ENCODE results near the gene BPIFB6.

The BPIFB6 gene

DNA sequence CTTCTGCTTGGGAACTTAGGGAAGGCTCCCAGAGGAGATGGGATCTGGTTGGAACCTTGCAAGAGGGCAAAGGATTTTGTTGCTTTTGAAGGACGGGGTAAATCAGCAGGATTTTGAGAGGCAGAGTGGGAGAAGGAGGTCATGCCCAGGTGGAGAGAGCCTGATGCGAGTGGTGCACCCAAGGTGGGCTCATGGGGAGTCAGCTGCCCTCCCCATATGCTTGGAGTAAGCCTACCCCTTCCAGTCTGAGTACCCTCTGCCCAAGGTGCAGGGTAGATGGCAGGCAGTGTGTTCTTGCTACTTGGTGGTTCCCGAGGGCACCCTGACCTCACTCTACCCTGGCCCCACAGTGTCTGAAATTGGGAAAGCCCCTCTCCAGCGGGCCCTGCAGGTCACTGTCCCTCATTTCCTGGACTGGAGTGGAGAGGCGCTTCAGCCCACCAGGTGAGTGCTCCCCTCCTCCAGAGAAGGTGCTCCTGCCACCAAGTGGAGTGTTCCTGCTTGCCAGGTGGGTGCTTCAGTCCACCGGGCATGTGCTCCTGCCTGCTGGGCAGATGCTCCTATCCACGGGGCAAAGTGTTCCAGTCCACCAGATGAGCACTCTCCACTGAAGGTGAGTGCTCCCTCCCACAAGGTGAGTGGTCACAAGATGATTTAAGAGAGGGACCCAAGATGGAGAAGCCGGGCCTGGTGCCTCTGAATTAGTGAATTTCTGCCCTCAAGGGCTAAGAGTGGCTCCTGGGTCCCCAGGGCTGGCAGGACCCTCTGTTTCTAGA is 20.6 kb upstream of the BPIFB6 start:
- TF ChIP-seq, protein P1, sequence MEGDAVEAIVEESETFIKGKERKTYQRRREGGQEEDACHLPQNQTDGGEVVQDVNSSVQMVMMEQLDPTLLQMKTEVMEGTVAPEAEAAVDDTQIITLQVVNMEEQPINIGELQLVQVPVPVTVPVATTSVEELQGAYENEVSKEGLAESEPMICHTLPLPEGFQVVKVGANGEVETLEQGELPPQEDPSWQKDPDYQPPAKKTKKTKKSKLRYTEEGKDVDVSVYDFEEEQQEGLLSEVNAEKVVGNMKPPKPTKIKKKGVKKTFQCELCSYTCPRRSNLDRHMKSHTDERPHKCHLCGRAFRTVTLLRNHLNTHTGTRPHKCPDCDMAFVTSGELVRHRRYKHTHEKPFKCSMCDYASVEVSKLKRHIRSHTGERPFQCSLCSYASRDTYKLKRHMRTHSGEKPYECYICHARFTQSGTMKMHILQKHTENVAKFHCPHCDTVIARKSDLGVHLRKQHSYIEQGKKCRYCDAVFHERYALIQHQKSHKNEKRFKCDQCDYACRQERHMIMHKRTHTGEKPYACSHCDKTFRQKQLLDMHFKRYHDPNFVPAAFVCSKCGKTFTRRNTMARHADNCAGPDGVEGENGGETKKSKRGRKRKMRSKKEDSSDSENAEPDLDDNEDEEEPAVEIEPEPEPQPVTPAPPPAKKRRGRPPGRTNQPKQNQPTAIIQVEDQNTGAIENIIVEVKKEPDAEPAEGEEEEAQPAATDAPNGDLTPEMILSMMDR (conservative IDR thresholded peaks at IDR 0.05; ENCODE audit: low read depth), result no peak
- POLR2A ChIA-PET (ENCODE audit: low non-redundant PET), result no interaction called here
- no peak for DNase-seq (ENCODE audit: low spot score)
- H3K27ac ChIP-seq, result no peak overlapping the region
- CTCF ChIA-PET, result interaction anchor here (0.7 kb wide), 1 partner anchor 44 kb away, joined by 4 read pairs; no protein-coding TSS in a partner anchor

DNA sequence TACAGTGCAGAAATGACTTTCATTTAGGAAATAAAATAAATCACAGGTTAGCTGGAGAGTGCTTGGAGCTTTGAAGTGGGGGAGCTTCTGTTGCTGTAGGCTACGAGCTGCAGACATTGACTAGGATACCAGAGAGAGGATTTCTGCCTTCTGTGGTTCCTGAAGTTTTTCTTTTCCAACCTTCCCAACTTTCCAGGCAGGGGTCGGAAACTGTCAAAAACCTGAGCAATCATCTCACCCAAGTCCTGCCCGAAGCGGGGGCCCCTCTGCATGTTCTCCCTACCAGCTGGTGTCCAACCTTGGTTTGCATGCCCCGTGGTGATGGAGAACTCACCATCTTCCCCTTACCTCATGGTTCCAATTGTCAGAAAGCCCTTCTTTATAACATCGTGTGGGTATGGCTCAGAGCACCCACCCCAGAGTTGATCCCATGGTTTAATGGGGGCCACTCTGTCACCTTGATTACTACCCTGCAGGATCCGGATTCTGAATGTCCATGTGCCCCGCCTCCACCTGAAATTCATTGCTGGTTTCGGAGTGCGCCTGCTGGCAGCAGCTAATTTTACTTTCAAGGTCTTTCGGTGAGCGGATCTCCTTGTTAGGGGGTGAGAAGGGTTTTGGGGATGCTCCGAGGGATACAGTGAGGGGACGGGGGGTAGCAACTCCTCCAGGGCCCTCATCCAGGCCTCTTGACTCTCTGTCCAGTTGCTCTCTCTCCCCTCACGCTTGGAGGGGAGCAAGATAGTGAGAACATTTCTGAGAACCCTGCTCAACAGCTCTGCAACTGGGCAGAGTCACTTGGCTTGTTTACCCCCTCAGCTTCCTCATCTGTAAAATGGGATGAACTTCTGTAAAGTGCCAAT is 18.9 kb upstream of the BPIFB6 start:
- H3K27ac ChIP-seq, result no peak overlapping the region
- no peak for DNase-seq (ENCODE audit: low spot score)
- CTCF ChIA-PET, result no interaction called here
- POLR2A ChIA-PET (ENCODE audit: low non-redundant PET), result no interaction called here
- TF ChIP-seq, protein P1 (conservative IDR thresholded peaks at IDR 0.05; ENCODE audit: low read depth), result no peak

DNA sequence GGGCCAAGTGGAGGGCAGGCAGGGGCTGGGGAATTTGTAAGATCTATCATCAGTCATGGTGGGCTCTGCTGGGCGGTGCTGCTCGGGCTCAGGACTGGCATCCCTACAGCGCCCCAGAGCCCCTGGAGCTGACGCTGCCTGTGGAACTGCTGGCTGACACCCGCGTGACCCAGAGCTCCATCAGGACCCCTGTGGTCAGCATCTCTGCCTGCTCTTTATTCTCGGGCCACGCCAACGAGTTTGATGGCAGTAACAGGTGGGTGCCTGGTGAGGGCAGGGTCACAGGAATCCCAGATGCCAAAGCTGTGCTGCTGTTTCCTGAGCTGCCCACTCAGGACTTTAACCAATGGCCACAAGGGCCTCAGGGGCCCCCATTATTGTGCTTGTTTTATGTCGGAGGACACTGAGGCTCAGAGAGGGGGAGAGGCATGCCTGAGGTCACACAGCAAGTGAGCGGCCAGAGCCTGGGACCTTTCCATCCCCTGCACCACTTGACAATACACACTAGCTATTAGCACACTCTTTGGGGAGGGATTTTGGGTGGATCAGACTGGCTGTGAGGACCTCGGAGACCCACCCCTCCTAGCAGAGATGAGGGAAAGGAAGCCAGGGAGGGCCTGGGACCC is 17.6 kb upstream of the BPIFB6 start:
- TF ChIP-seq, protein P1 (conservative IDR thresholded peaks at IDR 0.05; ENCODE audit: low read depth), result no peak
- DNase-seq (ENCODE audit: low spot score), result no peak
- ChIA-PET POLR2A (ENCODE audit: low non-redundant PET) (no interaction called here), CTCF (interaction anchor here (0.7 kb wide), 1 partner anchor 447 kb away, joined by 5 read pairs; no protein-coding TSS in a partner anchor)
- H3K27ac ChIP-seq, result no peak overlapping the region

DNA sequence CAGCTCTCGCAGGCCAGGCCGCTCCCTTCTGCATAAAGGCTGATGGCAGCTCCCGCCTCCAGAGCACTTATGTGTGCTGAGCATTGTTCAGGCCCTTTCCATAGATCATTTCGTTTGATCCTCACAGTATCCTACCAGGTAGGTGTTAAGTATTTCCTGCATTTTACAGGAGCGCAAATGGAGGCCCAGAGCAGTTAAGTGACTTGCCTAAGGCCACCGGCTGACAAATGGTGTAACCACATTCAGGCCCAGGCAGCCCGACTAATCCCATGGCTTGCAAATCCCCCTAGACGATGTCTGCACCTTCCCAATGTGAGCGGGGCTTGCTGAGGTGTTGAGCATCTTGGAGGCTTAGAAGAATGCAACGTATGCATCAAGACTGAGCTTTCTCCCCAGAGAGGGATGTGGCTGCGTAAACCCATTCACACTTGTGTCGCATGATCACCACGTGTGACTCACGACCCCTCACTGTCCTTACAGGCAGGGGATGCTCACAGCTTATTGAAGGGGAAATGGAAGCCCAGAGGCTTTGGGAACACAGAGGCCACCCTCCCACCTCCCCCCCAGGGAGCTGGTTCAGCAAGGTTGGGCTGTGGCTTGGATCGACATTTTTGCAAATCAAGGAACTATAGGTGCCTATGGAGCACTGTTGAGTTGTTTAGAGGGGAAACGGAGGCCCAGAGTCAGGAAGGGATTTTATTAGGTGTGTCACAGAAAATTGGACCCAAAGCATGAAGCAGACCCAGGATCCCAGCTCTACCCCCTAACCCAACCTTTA is 16.9 kb upstream of the BPIFB6 start:
- DNase-seq (ENCODE audit: low spot score), result no peak
- H3K27ac ChIP-seq, result no peak overlapping the region
- ChIA-PET POLR2A (ENCODE audit: low non-redundant PET) (no interaction called here), CTCF (interaction anchor here (0.6 to 1.2 kb wide), 3 partner anchors 13 to 821 kb away, joined by 3 to 4 read pairs (median 4); no protein-coding TSS in a partner anchor)
- TF ChIP-seq, protein P1 (conservative IDR thresholded peaks at IDR 0.05; ENCODE audit: low read depth), result no peak

DNA sequence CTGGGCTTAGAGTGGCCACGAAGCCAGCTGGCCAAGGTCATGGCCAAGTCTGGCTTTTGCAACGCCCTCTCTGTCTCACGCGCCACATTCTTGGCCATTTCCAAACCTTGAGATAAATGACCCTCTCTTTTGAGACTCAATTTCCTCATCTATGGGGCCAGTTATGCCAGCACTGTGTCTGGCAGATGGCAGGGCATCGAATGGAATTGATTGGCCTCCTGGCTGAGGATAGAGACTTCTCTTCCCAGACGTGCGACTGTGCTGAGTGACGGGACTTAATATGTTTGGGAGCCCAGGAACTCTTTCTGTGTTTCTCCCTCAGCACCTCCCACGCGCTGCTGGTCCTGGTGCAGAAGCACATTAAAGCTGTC is 16.3 kb upstream of the BPIFB6 start:
- no peak for DNase-seq (ENCODE audit: low spot score)
- no peak overlapping the region for H3K27ac ChIP-seq
- CTCF ChIA-PET, result interaction anchor here (0.7 to 1.2 kb wide), 2 partner anchors 12 to 821 kb away, joined by 4 read pairs; no protein-coding TSS in a partner anchor
- TF ChIP-seq, protein P1 (conservative IDR thresholded peaks at IDR 0.05; ENCODE audit: low read depth), result no peak
- POLR2A ChIA-PET (ENCODE audit: low non-redundant PET), result no interaction called here

Data from RWPE1 (cell line).